Nephron progenitor cell (in vitro differentiated cells): ENCODE measurements around the gene EPHB1.

ENCODE experiments used
- DNase-seq: peaks from one replicate; pipeline ENCODE4 v3.0.0; 2021
- H3K27ac Mint-ChIP-seq: 2 replicates; pipeline ENCODE4 v1.8.0; 2021; ENCODE audit warnings: mild to moderate bottlenecking, moderate library complexity, mixed read lengths
- H3K27me3 Mint-ChIP-seq: 2 replicates; pipeline ENCODE4 v1.8.0; 2021; ENCODE audit warnings: mild to moderate bottlenecking, low read depth, mixed read lengths; ENCODE audit not compliant: poor library complexity
- H3K36me3 Mint-ChIP-seq: 2 replicates; pipeline ENCODE4 v1.8.0; 2021; ENCODE audit warnings: low read depth, mixed read lengths
- H3K4me1 Mint-ChIP-seq: 2 replicates; pipeline ENCODE4 v1.8.0; 2021; ENCODE audit warnings: mixed read lengths
- H3K4me3 Mint-ChIP-seq: 2 replicates; pipeline ENCODE4 v1.8.0; 2021; ENCODE audit warnings: mild to moderate bottlenecking, moderate library complexity, mixed read lengths
- H3K9me3 Mint-ChIP-seq: 2 replicates; pipeline ENCODE4 v1.8.0; 2021; ENCODE audit warnings: mild to moderate bottlenecking, moderate library complexity, mixed read lengths
- TF ChIP-seq, protein P1 (sequence below): fragments of 200-600 bp; sonication (generic); IDR thresholded peaks from 2 replicates; pipeline ENCODE4 v1.5.0; 2021; ENCODE audit warnings: antibody characterized with exemption

Gene EPHB1

GRCh38 chr3:134922101-134922500, 127.0 kb downstream of the EPHB1 start:
- Mint-ChIP-seq H3K4me3 (no peak overlapping the region), H3K27me3 (peaks cover 9% of the 10 kb centered on the region), H3K4me1 (peaks cover 6% of the 10 kb centered on the region), H3K36me3 (no peaks in the 10 kb centered on the region), H3K9me3 (peaks cover 17% of the 10 kb centered on the region), H3K27ac (no peak overlapping the region)
- TF ChIP-seq, protein P1, sequence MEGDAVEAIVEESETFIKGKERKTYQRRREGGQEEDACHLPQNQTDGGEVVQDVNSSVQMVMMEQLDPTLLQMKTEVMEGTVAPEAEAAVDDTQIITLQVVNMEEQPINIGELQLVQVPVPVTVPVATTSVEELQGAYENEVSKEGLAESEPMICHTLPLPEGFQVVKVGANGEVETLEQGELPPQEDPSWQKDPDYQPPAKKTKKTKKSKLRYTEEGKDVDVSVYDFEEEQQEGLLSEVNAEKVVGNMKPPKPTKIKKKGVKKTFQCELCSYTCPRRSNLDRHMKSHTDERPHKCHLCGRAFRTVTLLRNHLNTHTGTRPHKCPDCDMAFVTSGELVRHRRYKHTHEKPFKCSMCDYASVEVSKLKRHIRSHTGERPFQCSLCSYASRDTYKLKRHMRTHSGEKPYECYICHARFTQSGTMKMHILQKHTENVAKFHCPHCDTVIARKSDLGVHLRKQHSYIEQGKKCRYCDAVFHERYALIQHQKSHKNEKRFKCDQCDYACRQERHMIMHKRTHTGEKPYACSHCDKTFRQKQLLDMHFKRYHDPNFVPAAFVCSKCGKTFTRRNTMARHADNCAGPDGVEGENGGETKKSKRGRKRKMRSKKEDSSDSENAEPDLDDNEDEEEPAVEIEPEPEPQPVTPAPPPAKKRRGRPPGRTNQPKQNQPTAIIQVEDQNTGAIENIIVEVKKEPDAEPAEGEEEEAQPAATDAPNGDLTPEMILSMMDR, result no peak
- DNase-seq, result no peak

DNA sequence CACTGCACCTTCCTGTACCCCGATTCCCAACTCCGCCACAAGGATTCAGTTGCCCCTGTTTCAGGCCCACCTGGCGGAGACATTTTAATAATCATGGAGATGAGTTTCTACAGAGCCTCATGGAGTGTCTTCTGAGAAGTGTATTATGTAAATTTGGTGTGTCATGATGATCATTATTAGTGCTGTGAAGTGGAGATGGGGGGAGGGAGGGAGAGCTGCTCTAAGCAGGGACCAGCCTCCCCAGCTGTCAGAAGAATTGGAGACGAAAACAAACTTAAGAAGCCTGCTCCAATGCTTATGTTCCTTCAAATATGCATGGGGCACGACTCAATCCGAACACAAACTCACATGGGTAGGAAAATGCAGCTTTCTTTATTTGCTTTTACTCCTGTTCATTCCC, 127.8 kb downstream of the EPHB1 start:
- DNase-seq, result no peak
- TF ChIP-seq, protein P1, result no peak
- Mint-ChIP-seq H3K4me3 (no peak overlapping the region), H3K27me3 (peaks cover 9% of the 10 kb centered on the region), H3K4me1 (peaks cover 6% of the 10 kb centered on the region), H3K36me3 (no peaks in the 10 kb centered on the region), H3K27ac (no peak overlapping the region), H3K9me3 (peaks cover 17% of the 10 kb centered on the region)

DNA sequence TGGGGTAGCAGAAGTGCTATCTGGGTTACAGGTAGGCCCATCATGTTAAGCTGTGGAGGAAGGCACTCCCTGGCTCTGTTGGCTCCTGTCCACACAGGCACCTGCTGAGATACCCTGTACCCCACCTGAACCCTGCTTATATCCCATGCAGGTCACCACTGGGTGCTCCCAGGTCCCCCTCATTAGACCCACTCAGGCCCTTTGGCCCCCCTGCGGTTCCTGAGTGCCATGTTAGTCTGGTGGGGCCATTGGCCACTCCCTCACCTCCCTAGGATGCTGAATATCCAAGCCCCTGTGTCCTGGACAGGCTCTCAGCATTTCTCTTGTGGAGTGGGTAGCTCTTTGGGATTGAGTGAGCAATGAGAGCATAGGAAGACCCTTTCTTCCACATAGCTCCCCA, 128.2 kb downstream of the EPHB1 start:
- peaks cover 17% of the 10 kb centered on the region for H3K9me3 Mint-ChIP-seq
- DNase-seq, result no peak
- no peak overlapping the region for H3K27ac Mint-ChIP-seq
- TF ChIP-seq, protein P1, result no peak
- H3K27me3 Mint-ChIP-seq, result peaks cover 11% of the 10 kb centered on the region
- peaks cover 6% of the 10 kb centered on the region for H3K4me1 Mint-ChIP-seq
- H3K36me3 Mint-ChIP-seq, result no peaks in the 10 kb centered on the region
- no peak overlapping the region for H3K4me3 Mint-ChIP-seq

DNA sequence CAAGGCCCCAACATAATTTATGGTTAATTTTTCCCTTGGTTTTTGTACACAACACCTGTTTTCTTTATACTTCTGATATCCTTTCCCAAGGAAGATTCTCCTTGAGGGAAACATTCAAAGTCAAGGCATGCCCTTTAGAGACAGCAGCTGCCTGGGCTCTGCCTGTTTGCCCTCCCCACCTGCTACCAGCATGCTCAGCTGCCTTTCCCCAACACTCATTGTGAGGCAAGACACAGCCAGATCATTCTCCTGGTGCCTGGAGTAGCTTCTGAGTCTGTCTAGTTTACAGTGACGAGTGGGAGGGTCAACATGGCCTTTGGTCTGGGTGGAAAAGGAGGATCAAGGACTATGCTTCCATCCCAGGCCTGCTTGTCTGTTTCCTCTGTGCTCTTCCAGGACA, 132.5 kb downstream of the EPHB1 start:
- Mint-ChIP-seq H3K27me3 (peaks cover 15% of the 10 kb centered on the region), H3K27ac (no peak overlapping the region), H3K4me3 (no peak overlapping the region), H3K4me1 (peaks cover 5% of the 10 kb centered on the region), H3K9me3 (peaks cover 17% of the 10 kb centered on the region), H3K36me3 (no peaks in the 10 kb centered on the region)
- DNase-seq, result no peak
- TF ChIP-seq, protein P1, result no peak

GRCh38 chr3:134928392-134928791, 133.3 kb downstream of the EPHB1 start:
- H3K4me1 Mint-ChIP-seq, result peaks cover 5% of the 10 kb centered on the region
- no peaks in the 10 kb centered on the region for H3K36me3 Mint-ChIP-seq
- H3K4me3 Mint-ChIP-seq, result no peak overlapping the region
- TF ChIP-seq, protein P1, result no peak
- DNase-seq, result no peak
- H3K27me3 Mint-ChIP-seq, result peaks cover 15% of the 10 kb centered on the region
- peaks cover 17% of the 10 kb centered on the region for H3K9me3 Mint-ChIP-seq
- H3K27ac Mint-ChIP-seq, result no peak overlapping the region

GRCh38 chr3:134928819-134929218, 133.8 kb downstream of the EPHB1 start:
- no peak overlapping the region for H3K27ac Mint-ChIP-seq
- DNase-seq, result no peak
- peaks cover 5% of the 10 kb centered on the region for H3K4me1 Mint-ChIP-seq

More at GRCh38 chr3:134928819-134929218, 133.8 kb downstream of the EPHB1 start:
- Mint-ChIP-seq H3K4me3 (no peak overlapping the region), H3K9me3 (peaks cover 17% of the 10 kb centered on the region), H3K27me3 (peaks cover 15% of the 10 kb centered on the region), H3K36me3 (no peaks in the 10 kb centered on the region)
- TF ChIP-seq, protein P1, result no peak
